Erythroblast (primary cell): ENCODE results near the gene IPO5.

ENCODE experiments used
- GATA1 ChIP-seq: IDR thresholded peaks from 2 replicates; pipeline ENCODE4 v1.6.1; 2011; ENCODE audit warnings: low read depth, mild to moderate bottlenecking, control low read depth, low read length, moderate library complexity
- POLR2A ChIP-seq: IDR thresholded peaks from 2 replicates; pipeline ENCODE4 v1.6.1; 2011; ENCODE audit warnings: mild to moderate bottlenecking, low read length

GRCh38 chr13:98039261-98039660 lies 85.8 kb downstream of the IPO5 start:
- TF ChIP-seq POLR2A (no peak), GATA1 (no peak)
